Neuron (in vitro differentiated cells): ENCODE data around the gene DOCK4.
"Not testable (repeated sequence)": the region's sequence is repeated elsewhere in the genome, so short reads cannot be mapped to it uniquely, and the experiment has no call there.

Experiments
- H2AFZ ChIP-seq: one replicate; pipeline ENCODE4 v1.6.1; 2013; ENCODE audit warnings: low read depth, mild to moderate bottlenecking, inconsistent platforms, low read length, moderate library complexity
- H3K27me3 ChIP-seq: one replicate; pipeline ENCODE4 v1.6.1; 2013; ENCODE audit warnings: low read length; ENCODE audit not compliant: insufficient read depth
- H3K36me3 ChIP-seq: one replicate; pipeline ENCODE4 v1.6.1; 2013; ENCODE audit warnings: low read length; ENCODE audit not compliant: insufficient read depth
- H3K4me1 ChIP-seq: one replicate; pipeline ENCODE4 v1.6.1; 2013; ENCODE audit warnings: low read length; ENCODE audit not compliant: insufficient read depth
- H3K4me3 ChIP-seq: 2 replicates; pipeline ENCODE4 v1.5.1; 2013; ENCODE audit warnings: mild to moderate bottlenecking, low read length, moderate library complexity
- H3K9me3 ChIP-seq: one replicate; pipeline ENCODE4 v1.6.1; 2013; ENCODE audit warnings: low read length

DOCK4 gene

GRCh38 chr7:112138938-112139337, 67.3 kb downstream of the DOCK4 start:
- Histone ChIP-seq H3K36me3 (no peaks in the 10 kb centered on the region), H2AFZ (no peak overlapping the region), H3K9me3 (no peaks in the 10 kb centered on the region), H3K4me3 (no peak overlapping the region), H3K27me3 (no peaks in the 10 kb centered on the region), H3K4me1 (peaks cover 6% of the 10 kb centered on the region)

- Histone ChIP-seq H3K9me3 (no peaks in the 10 kb centered on the region), H3K36me3 (no peaks in the 10 kb centered on the region)
These were observed 67.8 kb downstream of the DOCK4 start for GRCh38 chr7:112138325-112138852.

GRCh38 chr7:112137141-112138101, 68.8 kb downstream of the DOCK4 start:
- Histone ChIP-seq H3K36me3 (no peaks in the 10 kb centered on the region), H3K9me3 (no peaks in the 10 kb centered on the region), H3K27me3 (no peaks in the 10 kb centered on the region), H3K4me3 (no peak overlapping the region), H3K4me1 (peaks cover under 1% of the 10 kb centered on the region), H2AFZ (no peak overlapping the region)

More at GRCh38 chr7:112138325-112138852, 67.8 kb downstream of the DOCK4 start:
- no peaks in the 10 kb centered on the region for H3K27me3 ChIP-seq
- no peak overlapping the region for H2AFZ ChIP-seq
- peaks cover 3% of the 10 kb centered on the region for H3K4me1 ChIP-seq
- no peak overlapping the region for H3K4me3 ChIP-seq

- Histone ChIP-seq H3K4me3 (no peak overlapping the region), H3K36me3 (no peaks in the 10 kb centered on the region), H3K9me3 (no peaks in the 10 kb centered on the region), H3K4me1 (peaks cover 6% of the 10 kb centered on the region), H3K27me3 (no peaks in the 10 kb centered on the region), H2AFZ (no peak overlapping the region)
These were observed 69.8 kb downstream of the DOCK4 start for GRCh38 chr7:112136271-112137008.

GRCh38 chr7:112135815-112136214, 70.4 kb downstream of the DOCK4 start:
- no peaks in the 10 kb centered on the region for H3K36me3 ChIP-seq
- H2AFZ ChIP-seq = no peak overlapping the region
- no peaks in the 10 kb centered on the region for H3K9me3 ChIP-seq
- no peak overlapping the region for H3K4me3 ChIP-seq
- peaks cover 6% of the 10 kb centered on the region for H3K4me1 ChIP-seq
- no peaks in the 10 kb centered on the region for H3K27me3 ChIP-seq

- no peaks in the 10 kb centered on the region for H3K27me3 ChIP-seq
- peaks cover 6% of the 10 kb centered on the region for H3K4me1 ChIP-seq
- H2AFZ ChIP-seq = no peak overlapping the region
- no peak overlapping the region for H3K4me3 ChIP-seq
- no peaks in the 10 kb centered on the region for H3K36me3 ChIP-seq
- no peaks in the 10 kb centered on the region for H3K9me3 ChIP-seq
These were observed 72.2 kb downstream of the DOCK4 start for GRCh38 chr7:112134039-112134438.

GRCh38 chr7:112133328-112133727, 72.9 kb downstream of the DOCK4 start:
- Histone ChIP-seq H3K4me3 (no peak overlapping the region), H3K9me3 (no peaks in the 10 kb centered on the region), H3K27me3 (no peaks in the 10 kb centered on the region), H2AFZ (no peak overlapping the region), H3K36me3 (no peaks in the 10 kb centered on the region), H3K4me1 (peaks cover 6% of the 10 kb centered on the region)

- H3K36me3 ChIP-seq = no peaks in the 10 kb centered on the region
- no peaks in the 10 kb centered on the region for H3K27me3 ChIP-seq
- peaks cover 6% of the 10 kb centered on the region for H3K4me1 ChIP-seq
- H2AFZ ChIP-seq = no peak overlapping the region
- H3K4me3 ChIP-seq = no peak overlapping the region
- H3K9me3 ChIP-seq = no peaks in the 10 kb centered on the region
These were observed 74.0 kb downstream of the DOCK4 start for GRCh38 chr7:112132051-112132694.

GRCh38 chr7:112130729-112131410, 75.3 kb downstream of the DOCK4 start:
- Histone ChIP-seq H3K4me1 (peaks cover 6% of the 10 kb centered on the region), H3K4me3 (no peak overlapping the region), H3K9me3 (no peaks in the 10 kb centered on the region), H3K27me3 (no peaks in the 10 kb centered on the region), H3K36me3 (no peaks in the 10 kb centered on the region), H2AFZ (no peak overlapping the region)

- H3K36me3 ChIP-seq = no peaks in the 10 kb centered on the region
- peaks cover 1% of the 10 kb centered on the region for H3K9me3 ChIP-seq
- peaks cover 8% of the 10 kb centered on the region for H3K4me1 ChIP-seq
- H3K4me3 ChIP-seq = no peak overlapping the region
- H2AFZ ChIP-seq = no peak overlapping the region
- no peaks in the 10 kb centered on the region for H3K27me3 ChIP-seq
These were observed 76.4 kb downstream of the DOCK4 start for GRCh38 chr7:112129655-112130323.

GRCh38 chr7:112128461-112129425, 77.5 kb downstream of the DOCK4 start:
- H3K36me3 ChIP-seq, H3K4me3 ChIP-seq, H3K9me3 ChIP-seq, H2AFZ ChIP-seq, H3K27me3 ChIP-seq, H3K4me1 ChIP-seq: not testable (repeated sequence)
